Smooth muscle cell (in vitro differentiated cells): ENCODE measurements around the gene PPP1R7. TPM values are rescaled to one million over a fixed set of nuclear protein-coding genes. Genes with fewer than 3 reads are reported as not detected.

ENCODE experiments used
- DNase-seq: peaks from one replicate; lab custom pipeline; 2025; ENCODE audit not compliant: unreplicated experiment; lab: John Stamatoyannopoulos, UW
- H2AFZ ChIP-seq: fragments of 200-600 bp; sonication (generic); 2 replicates; pipeline ENCODE4 v1.6.0; 2016; ENCODE audit warnings: antibody characterized with exemption, low read depth, mild to moderate bottlenecking
- H3F3A ChIP-seq: fragments of 200-600 bp; sonication (generic); 2 replicates; pipeline ENCODE4 v1.6.0; 2017; ENCODE audit warnings: antibody characterized with exemption, low read depth
- H3K27ac ChIP-seq: fragments of 200-600 bp; sonication (generic); 2 replicates; pipeline ENCODE4 v1.5.1; 2016; ENCODE audit warnings: low read depth, mild to moderate bottlenecking
- H3K27me3 ChIP-seq: fragments of 200-600 bp; sonication (generic); 2 replicates; pipeline ENCODE4 v1.6.1; 2016; ENCODE audit warnings: low read depth, mild to moderate bottlenecking
- H3K36me3 ChIP-seq: fragments of 200-600 bp; sonication (generic); 2 replicates; pipeline ENCODE4 v1.5.1; 2016; ENCODE audit warnings: low read depth
- H3K4me1 ChIP-seq: fragments of 200-600 bp; sonication (generic); 2 replicates; pipeline ENCODE4 v1.5.1; 2016; ENCODE audit warnings: low read depth
- H3K4me2 ChIP-seq: fragments of 200-600 bp; sonication (generic); 2 replicates; pipeline ENCODE4 v1.6.0; 2016; ENCODE audit warnings: mild to moderate bottlenecking
- H3K4me3 ChIP-seq: fragments of 200-600 bp; sonication (generic); 2 replicates; pipeline ENCODE4 v1.5.1; 2016; ENCODE audit warnings: mild to moderate bottlenecking
- H3K79me2 ChIP-seq: fragments of 200-600 bp; sonication (generic); 2 replicates; pipeline ENCODE4 v1.6.0; 2016; ENCODE audit warnings: low read depth, mild to moderate bottlenecking
- H3K9ac ChIP-seq: fragments of 200-600 bp; sonication (generic); 2 replicates; pipeline ENCODE4 v1.6.0; 2016; ENCODE audit warnings: low read depth
- H3K9me3 ChIP-seq: fragments of 200-600 bp; sonication (generic); replicated peaks from 2 replicates; pipeline ENCODE4 v1.5.1; 2016; ENCODE audit warnings: low read depth
- H4K20me1 ChIP-seq: fragments of 200-600 bp; sonication (generic); 2 replicates; pipeline ENCODE4 v1.6.0; 2016; ENCODE audit warnings: low read depth
- CTCF ChIP-seq: fragments of 200-600 bp; sonication (generic); IDR thresholded peaks from 2 replicates; pipeline ENCODE4 v1.5.1; 2017; ENCODE audit warnings: borderline replicate concordance, mild to moderate bottlenecking, antibody characterized with exemption; ENCODE audit not compliant: insufficient read depth, poor library complexity, severe bottlenecking
- WGBS: methylation state at CpG from one replicate; pipeline ENCODE4 v1.1.7; 2016; ENCODE audit warnings: low lambda C conversion rate; 5-methylcytosine and 5-hydroxymethylcytosine counted together
- polyA plus RNA-seq: library from polyadenylated mRNA; unstranded; fragments of >200 nt; fragmentation: Nextera tagmentation; extraction: Ambion mirVana; gene quantifications from 2 replicates; pipeline ENCODE4 v1.2.1, GENCODE V29; 2016
- total RNA-seq: library from RNA; depleted of rRNA; stranded (reverse); fragments of >200 nt; gene quantifications from 2 replicates; pipeline ENCODE4 v1.2.3, GENCODE V29; 2014

Gene PPP1R7
- total and polyA plus RNA-seq, 2 experiments from 2014 or later, result 54.3 to 74.9 TPM

- Histone ChIP-seq H3K9ac (no peak overlapping the region), H3K79me2 (peaks cover 18% of the 10 kb centered on the region), H4K20me1 (no peaks in the 10 kb centered on the region), H3K27me3 (no peaks in the 10 kb centered on the region), H3K9me3 (no peaks in the 10 kb centered on the region), H3K4me2 (no peak overlapping the region), H2AFZ (no peak overlapping the region), H3K4me1 (peaks cover 6% of the 10 kb centered on the region), H3K4me3 (no peak overlapping the region), H3K27ac (no peak overlapping the region), H3K36me3 (no peaks in the 10 kb centered on the region), H3F3A (no peaks in the 10 kb centered on the region)
- DNase-seq, result no peak
- WGBS, result 81% methylated on average over 3 of the region's 3 CpGs
- TF ChIP-seq CTCF, result no peak
Observed at GRCh38 chr2:241105641-241106040, 44.6 kb upstream of the PPP1R7 start.

GRCh38 chr2:241107031-241107783, 43.1 kb upstream of the PPP1R7 start:
- H3K4me1 ChIP-seq, result peaks cover 6% of the 10 kb centered on the region
- H2AFZ ChIP-seq, result no peak overlapping the region
- no peaks in the 10 kb centered on the region for H4K20me1 ChIP-seq
- H3K4me2 ChIP-seq, result no peak overlapping the region
- H3K4me3 ChIP-seq, result no peak overlapping the region
- H3K27me3 ChIP-seq, result no peaks in the 10 kb centered on the region
- WGBS, result 97% methylated on average over 9 of the region's 9 CpGs
- no peak for DNase-seq
- no peak overlapping the region for H3K9ac ChIP-seq
- H3F3A ChIP-seq, result no peaks in the 10 kb centered on the region
- TF ChIP-seq CTCF, result no peak
- H3K79me2 ChIP-seq, result peaks cover 7% of the 10 kb centered on the region
- H3K36me3 ChIP-seq, result no peaks in the 10 kb centered on the region
- H3K27ac ChIP-seq, result no peak overlapping the region
- no peaks in the 10 kb centered on the region for H3K9me3 ChIP-seq

GRCh38 chr2:241108271-241109209, 41.7 kb upstream of the PPP1R7 start:
- no peak for DNase-seq
- Histone ChIP-seq H3K27ac (no peak overlapping the region), H3K36me3 (no peaks in the 10 kb centered on the region), H4K20me1 (no peaks in the 10 kb centered on the region), H3K9me3 (no peaks in the 10 kb centered on the region), H3K4me2 (no peak overlapping the region), H3K4me3 (no peak overlapping the region), H3K79me2 (no peaks in the 10 kb centered on the region), H3K9ac (no peak overlapping the region), H3K4me1 (no peaks in the 10 kb centered on the region), H3F3A (no peaks in the 10 kb centered on the region), H3K27me3 (no peaks in the 10 kb centered on the region), H2AFZ (no peak overlapping the region)
- 95% methylated on average over 35 of the region's 35 CpGs for WGBS
- no peak for TF ChIP-seq CTCF
